Measurements from ENCODE around the gene MYCL. TPM values are rescaled to one million over a fixed set of nuclear protein-coding genes. Genes with fewer than 3 reads are reported as not detected.

The MYCL gene
- total RNA-seq, 1 experiment from 2014 or later = 18.4 TPM

- Histone ChIP-seq H3K23ac (ENCODE audit: insufficient read length, low read depth, low read length) (no peak overlapping the region), H3K9me3 (ENCODE audit: control insufficient read depth, low read depth, low read length) (no peaks in the 10 kb centered on the region), H3K18ac (ENCODE audit: insufficient read length, low read depth, low read length) (no peak overlapping the region), H3K4me1 (ENCODE audit: insufficient read depth, low read length) (no peaks in the 10 kb centered on the region), H3K27ac (ENCODE audit: insufficient read length, low read depth, low read length) (no peak overlapping the region), H3K56ac (ENCODE audit: insufficient read length, low read depth, low read length) (no peak overlapping the region), H4K20me1 (ENCODE audit: control insufficient read depth, insufficient read depth, insufficient read length) (no peaks in the 10 kb centered on the region), H2BK12ac (ENCODE audit: insufficient read length, low read depth, low read length) (no peak overlapping the region), H3K23me2 (ENCODE audit: insufficient read length, low read depth, low read length, poor library complexity, severe bottlenecking) (no peaks in the 10 kb centered on the region), H3T11ph (ENCODE audit: low read length) (no peak overlapping the region), H4K91ac (ENCODE audit: insufficient read length, low read depth, low read length) (no peak overlapping the region), H3K4me2 (ENCODE audit: insufficient read depth, insufficient read length, low read length) (no peak overlapping the region), H4K5ac (ENCODE audit: insufficient read length, low read depth, low read length) (no peak overlapping the region), H3K14ac (ENCODE audit: insufficient read depth, low read length) (no peak overlapping the region), H3K79me2 (ENCODE audit: insufficient read depth, low read length) (peaks cover 1% of the 10 kb centered on the region; the same call in 1 of the 2 replicates), H2BK20ac (ENCODE audit: low read depth, low read length, poor library complexity, severe bottlenecking) (no peak overlapping the region), H4K8ac (replicated peaks; ENCODE audit: insufficient read length, low read depth, low read length) (no peak overlapping the region), H3K79me1 (ENCODE audit: insufficient read depth, low read depth, low read length, poor library complexity, severe bottlenecking) (peaks cover 8% of the 10 kb centered on the region), H2AK5ac (ENCODE audit: insufficient read length, low read length) (no peak overlapping the region), H3K9ac (ENCODE audit: extremely low read depth, insufficient read length, low read length) (no peak overlapping the region), H3K4ac (ENCODE audit: low read depth, low read length) (no peak overlapping the region), H2BK120ac (ENCODE audit: low read depth, low read length, poor library complexity, severe bottlenecking) (no peak overlapping the region), H3K27me3 (ENCODE audit: insufficient read depth, low read length) (no peaks in the 10 kb centered on the region), H2BK15ac (ENCODE audit: low read depth, low read length) (no peak overlapping the region), H2BK5ac (ENCODE audit: insufficient read length, low read length) (no peak overlapping the region), H2AFZ (ENCODE audit: low read length) (no peak overlapping the region)
- Mint-ChIP-seq H3K9me3 (no peaks in the 10 kb centered on the region), H3K4me1 (peaks cover 7 to 9% of the 10 kb centered on the region in 2 experiments; a peak in 3 of 4 replicates), H3K27me3 (ENCODE audit: low read depth) (no peaks in the 10 kb centered on the region), H3K36me3 (ENCODE audit: insufficient read depth in 1 of 3, low read depth in 3 of 3) (peaks cover 8 to 31% (median 22%) of the 10 kb centered on the region in 3 experiments; a peak in 6 of 7 replicates), H3K27ac (no peak overlapping the region), H3K4me3 (no peak overlapping the region)
- no peak for DNase-seq
- WGBS (ENCODE audit: extremely low coverage, insufficient read length, low lambda C conversion rate) = no CpG with 5 or more reads among the region's 8 CpGs
- TF ChIP-seq CTCF (conservative IDR thresholded peaks at IDR 0.05) = no peak
These were observed 47.0 kb downstream of the MYCL start for GRCh38 chr1:39854738-39855137.
